NCI-H226 (cell line): ENCODE results near the gene CCNY.
"Not testable (repeated sequence)": the region's sequence is repeated elsewhere in the genome, so short reads cannot be mapped to it uniquely, and the experiment has no call there.

ENCODE experiments used
- DNase-seq: peaks from one replicate; pipeline ENCODE4 v3.0.0-alpha.2; 2015

The CCNY gene

GRCh38 chr10:35388197-35388596 lies 51.9 kb downstream of the CCNY start:
- DNase-seq = no peak

- no peak for DNase-seq
These were observed 52.4 kb downstream of the CCNY start for GRCh38 chr10:35388682-35389081.

GRCh38 chr10:35390161-35390840 lies 54.0 kb downstream of the CCNY start:
- DNase-seq = no peak

DNA sequence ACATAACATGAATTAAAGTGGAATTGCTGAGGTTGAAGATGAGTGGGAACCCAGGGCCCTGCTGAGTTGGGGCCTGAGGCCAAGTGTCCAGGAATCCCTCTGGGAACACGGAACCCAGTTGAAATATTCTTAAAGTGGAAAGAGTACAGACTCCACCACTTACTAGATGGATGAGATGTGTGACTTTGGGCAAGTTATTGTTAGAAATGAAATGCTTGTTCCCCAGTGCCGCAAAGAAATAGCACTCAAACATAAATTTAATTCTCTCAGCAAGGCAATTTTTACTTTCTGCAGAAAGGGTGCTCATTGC lies 54.5 kb downstream of the CCNY start:
- DNase-seq = no peak

DNA sequence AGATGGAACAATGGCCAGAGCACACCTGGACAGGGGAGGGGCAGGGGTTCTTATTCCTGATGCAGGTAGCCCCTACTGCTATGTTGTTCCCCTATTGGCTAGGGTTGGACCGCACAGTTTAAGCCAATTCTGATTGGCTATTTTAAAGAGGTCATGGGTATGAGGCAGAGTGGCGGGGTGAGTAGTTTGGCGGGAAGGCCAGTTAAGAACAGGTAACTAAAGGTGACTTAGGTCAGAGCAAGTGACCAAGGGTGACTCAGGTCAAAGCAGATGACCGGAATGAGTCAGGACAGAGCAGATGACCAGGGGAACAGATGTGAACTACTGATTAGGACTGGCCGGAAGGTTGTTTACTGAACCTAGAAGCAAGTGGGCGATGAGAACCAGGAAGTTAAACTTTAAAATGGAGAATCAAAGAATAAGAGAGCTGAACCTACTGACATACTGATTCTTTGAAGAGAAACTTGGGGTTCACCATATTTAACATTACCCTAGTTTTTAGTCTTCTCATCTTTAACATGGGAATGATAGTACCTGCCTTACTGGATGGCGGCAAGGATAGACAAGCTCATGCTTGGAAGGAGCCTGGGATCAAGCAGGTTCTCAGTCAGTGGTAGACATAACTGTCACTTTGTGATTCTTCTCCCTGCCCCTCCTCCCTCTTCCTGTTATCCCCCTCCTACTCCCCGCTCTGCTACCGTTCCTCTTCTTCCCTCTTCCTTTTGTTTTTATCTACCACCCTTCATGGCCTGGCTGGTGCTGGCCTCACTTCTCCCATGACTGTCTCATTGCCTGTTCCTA lies 55.0 kb downstream of the CCNY start:
- no peak for DNase-seq

DNA sequence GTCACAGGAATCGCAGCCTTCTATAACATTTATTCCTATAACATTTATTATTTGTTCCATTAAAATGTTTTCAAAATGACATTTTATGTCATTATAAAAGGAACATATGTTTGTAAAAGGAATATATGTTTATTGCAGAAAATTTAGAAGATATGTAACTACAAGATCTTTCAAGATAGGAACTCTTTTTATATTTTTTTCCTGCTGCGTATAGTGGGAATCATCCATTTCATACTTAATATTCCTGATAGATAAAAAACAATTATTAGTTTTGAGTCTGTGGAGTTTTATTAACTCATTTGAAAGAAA lies 55.6 kb downstream of the CCNY start:
- no peak for DNase-seq

DNA sequence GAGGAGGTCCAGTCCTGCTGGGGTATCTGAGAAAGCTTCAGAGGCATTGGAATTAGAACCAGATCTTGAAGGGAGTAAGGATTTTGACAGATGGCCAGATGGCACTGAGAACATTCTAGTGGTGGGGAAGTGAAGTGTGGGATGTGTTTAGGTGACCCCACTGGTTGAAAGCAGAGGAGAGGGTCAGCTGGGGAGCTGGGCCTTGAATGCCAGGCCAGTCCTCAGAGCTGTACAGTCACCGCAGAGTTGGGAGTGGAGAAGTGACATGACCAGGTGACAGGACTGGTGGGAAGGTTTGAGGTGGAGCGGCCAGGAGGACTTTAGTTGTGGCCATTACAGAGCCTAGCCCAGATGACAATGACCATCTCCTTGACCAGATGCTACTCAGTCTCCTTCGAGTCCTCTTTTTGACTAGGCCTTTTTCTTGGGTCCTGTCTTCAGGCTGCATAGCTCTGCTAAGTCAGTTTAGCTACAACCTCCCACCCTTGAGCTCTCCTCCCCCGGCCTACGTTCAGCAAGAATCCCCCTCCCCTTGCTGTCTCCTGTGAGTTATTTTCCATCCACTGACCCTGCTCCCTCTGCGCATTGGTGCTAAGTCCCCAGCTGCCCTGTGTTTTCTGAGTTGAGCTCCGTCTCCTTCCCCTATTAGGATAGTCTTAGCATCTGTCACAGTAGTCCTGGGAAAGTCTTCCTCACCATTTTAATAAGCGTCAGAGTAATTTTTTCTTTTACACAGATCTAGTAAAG lies 56.3 kb downstream of the CCNY start:
- DNase-seq = no peak

GRCh38 chr10:35394411-35394851 lies 58.1 kb downstream of the CCNY start:
- no peak for DNase-seq

- no peak for DNase-seq
These were observed 58.6 kb downstream of the CCNY start for GRCh38 chr10:35394934-35395333.

DNA sequence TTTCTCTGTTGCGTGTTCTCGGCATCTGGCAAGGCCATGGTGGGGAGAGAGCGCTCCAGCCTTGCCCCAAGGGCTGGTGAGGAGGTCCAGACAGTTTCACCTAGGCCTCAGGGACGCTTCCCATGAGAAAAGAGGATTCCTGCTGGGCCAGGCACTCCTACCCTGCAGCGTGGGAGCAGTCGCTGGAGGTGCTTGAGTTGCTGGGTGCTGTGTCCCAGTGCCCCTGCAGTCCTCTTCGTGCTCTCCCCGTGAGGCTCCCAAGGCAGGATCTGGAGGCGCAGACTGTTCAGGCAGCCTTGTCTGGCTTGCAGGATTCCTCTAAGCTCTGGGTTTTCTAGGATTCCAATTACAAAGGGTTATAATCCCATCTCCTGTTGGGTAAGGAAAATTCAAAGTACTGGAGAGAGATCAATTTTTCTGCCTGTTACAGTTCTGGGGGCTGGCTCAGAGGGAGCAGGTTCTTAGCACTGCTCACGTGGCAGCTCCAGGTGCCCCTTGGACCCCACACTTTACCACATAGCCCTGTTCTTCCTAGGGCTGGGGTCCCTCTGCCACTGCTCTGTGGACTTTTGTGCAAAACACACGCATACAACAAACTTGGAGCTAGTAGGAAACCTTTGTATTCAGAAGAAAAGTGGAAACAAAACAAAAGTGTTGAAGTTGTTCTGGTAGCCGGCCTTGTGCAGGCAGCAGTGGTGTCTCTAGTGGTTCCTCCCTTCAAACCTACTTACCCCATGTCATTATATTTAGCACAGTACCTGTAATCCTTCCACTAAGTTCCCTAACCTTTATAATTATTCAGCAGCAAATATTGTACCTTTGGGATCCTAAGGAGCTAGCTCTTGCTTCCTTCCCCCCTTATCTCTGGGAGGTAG lies 60.5 kb downstream of the CCNY start:
- no peak for DNase-seq

DNA sequence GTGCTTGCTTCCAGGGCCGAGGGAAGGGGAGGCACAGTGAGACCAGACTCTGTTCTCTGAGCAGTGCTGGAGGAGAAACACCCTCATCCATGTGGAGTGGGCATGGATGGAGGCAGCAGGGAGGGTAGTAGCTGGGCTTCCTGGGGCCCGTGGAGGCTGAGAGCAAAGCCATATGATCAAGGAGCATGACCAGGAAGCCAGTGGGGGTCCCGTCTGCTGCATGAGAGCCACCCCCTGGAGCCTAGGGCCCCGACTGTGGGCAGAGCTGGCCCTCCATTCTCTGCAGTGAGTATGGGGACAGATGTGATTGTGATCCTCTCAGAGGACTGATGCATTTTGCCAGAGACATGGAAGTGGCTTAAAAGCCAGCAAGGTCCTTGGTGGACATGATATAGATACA lies 61.6 kb downstream of the CCNY start:
- DNase-seq = no peak

GRCh38 chr10:35398355-35398754 lies 62.0 kb downstream of the CCNY start:
- DNase-seq = no peak

DNA sequence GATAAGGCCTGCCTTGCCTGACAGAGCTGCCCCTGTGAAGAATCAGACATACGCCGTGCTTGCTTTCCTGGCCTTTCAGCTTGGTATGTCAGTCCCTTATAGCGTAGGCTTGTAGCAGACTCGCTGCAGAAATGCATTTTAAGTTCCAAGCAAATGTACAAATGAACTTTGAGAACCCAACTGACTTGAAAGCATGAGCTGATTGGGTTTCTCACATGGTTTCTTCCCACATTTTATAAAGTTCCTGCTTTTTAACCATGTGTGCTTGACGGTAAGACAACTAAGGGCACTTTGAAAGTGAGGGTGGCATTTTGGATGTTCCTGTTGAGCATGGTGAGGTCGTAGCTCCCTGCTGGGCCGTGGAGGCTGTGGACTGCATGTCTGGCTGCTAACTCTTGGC lies 62.6 kb downstream of the CCNY start:
- no peak for DNase-seq

DNA sequence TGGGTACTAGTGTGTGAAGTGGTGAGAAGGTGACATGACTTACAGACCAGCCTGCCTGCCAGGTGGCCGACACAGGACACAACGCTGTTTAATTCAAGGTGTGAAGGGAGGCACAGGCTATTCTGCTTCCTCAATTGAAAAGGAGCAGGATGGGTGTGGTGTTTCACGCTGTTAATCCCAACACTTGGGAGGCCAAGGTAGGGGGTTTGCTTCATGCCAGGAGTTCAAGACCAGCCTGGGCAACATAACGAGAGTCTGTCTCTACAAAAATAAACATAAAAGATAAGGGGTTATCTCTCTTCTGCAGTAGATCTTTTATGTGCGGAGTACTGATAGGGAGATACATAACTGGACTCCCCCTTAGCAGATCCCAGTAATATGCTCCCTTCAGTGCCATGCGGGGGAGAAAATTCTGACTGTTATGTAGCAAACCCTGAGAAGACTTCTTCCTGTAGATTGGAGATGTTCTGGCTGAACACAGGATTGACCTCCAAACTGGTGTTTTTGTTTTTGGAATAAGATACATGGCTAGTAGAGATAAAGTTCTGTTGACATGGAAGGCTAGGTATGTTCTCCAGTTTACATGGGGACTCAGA lies 63.2 kb downstream of the CCNY start:
- DNase-seq = no peak

GRCh38 chr10:35400595-35401268 lies 64.4 kb downstream of the CCNY start:
- no peak for DNase-seq

- DNase-seq = not testable (repeated sequence)
These were observed 67.2 kb downstream of the CCNY start for GRCh38 chr10:35403491-35403890.

GRCh38 chr10:35404077-35404476 lies 67.8 kb downstream of the CCNY start:
- DNase-seq = not testable (repeated sequence)

DNA sequence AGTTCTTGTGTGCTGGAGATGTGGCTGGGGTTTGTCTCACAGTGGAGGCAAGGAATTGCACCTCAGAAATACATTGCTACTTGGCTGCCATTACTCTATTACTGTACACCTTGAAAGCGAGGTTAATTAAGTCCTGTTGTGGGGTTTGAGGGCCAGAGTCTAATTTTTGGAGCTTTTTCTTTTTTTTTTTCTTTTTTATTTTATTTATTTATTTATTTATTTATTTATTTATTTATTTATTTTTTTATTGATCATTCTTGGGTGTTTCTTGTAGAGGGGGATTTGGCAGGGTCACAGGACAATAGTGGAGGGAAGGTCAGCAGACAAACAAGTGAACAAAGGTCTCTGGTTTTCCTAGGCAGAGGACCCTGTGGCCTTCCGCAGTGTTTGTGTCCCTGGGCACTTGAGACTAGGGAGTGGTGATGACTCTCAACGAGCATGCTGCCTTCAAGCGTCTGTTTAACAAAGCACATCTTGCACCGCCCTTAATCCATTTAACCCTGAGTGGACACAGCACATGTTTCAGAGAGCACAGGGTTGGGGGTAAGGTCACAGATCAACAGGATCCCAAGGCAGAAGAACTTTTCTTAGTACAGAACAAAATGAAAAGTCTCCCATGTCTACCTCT lies 69.8 kb downstream of the CCNY start:
- DNase-seq = not testable (repeated sequence)

- DNase-seq = not testable (repeated sequence)
These were observed 71.4 kb downstream of the CCNY start for GRCh38 chr10:35407696-35408095.

GRCh38 chr10:35409094-35409582 lies 72.8 kb downstream of the CCNY start:
- DNase-seq = peak; percentile 42

- DNase-seq = no peak
These were observed 73.5 kb downstream of the CCNY start for GRCh38 chr10:35409808-35410207.
